NCI-H1105 treated with DMSO at 0.1 percent for 48 hours (cell line): Measurements from ENCODE around the gene ZNF445.
"Not testable (repeated sequence)": the region's sequence is repeated elsewhere in the genome, so short reads cannot be mapped to it uniquely, and the experiment has no call there.

ENCODE experiments used
- DNase-seq: peaks from one replicate; lab custom pipeline; 2025; lab: John Stamatoyannopoulos, UW

Gene ZNF445

DNA sequence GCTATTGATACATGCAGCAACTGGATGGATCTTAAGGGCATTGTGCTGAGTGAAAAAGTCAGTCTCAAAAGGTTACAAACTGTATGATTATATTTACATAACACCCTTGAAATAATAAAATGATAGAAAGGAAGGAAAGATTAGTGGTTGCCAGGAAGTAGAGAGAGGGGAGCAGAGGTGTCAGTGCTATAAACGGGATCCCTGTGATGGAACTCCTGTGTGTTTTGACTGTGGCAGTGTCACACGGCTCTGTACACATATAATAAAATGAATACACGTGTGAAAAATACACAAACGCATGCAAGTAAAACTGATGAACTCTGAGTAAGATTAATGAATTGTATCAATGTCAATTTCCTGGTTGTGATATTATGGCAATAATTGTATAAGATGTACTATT lies 78.6 kb downstream of the ZNF445 start:
- no peak for DNase-seq

DNA sequence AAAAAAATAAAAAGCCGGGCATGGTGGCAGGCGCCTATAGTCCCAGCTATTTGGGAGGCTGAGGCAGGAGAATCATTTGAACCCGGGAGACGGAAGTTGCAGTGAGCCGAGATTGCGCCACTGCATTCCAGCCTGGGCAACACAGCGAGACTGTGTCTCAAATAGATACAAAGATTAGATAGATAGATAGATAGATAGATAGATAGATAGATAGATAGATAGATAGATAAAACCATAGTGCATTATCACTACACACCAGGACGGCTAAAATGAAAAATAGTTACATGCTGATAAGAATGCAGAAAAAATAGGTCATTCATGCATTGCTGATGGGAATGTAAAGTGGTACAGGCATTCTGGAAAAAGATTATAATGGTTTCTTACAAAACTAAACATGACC lies 79.2 kb downstream of the ZNF445 start:
- not testable (repeated sequence) for DNase-seq

DNA sequence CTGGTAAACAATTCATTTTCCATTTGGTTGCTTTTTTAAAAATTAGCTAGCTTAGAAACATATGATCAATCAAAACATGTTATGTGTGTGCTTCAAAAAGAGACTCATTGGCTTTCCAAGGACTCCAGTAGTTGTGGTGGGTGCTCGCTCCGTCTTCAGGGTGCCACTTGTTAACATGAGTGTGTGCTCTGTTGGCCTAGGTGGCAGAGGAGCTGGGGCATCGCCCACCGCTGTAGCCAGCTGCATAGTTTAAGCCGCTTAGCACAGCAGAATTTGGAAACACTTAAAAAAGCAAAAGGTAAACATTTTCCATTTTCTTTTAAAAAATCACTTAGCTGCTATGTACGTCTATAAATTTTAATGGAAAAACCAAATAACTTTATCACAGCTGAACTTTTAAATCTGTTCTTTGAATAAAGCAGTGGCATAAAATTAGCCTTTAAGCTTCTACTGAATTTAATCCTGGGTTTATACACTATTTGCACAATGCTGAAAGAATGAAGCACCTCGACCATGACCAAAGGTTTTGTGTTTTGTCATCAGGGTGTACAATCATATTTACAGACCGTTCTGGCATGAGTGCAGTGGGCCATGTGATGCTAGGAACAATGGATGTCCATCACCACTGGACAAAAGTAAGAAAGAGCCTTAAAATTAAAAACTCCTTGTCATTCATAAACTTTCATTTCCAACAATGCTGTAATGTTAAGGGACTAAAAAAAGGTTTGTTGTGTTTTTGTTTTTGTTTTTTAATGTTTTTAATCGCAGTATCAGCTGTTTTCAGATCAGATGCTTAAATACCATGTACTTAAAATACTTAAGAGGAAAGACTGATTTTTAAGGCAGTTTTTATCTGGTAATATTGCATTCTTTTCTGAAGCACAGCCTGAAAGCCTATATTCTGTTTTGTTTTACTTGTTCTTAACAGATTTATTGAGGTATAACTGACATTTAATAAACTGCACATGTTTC lies 81.0 kb downstream of the ZNF445 start:
- no peak for DNase-seq

DNA sequence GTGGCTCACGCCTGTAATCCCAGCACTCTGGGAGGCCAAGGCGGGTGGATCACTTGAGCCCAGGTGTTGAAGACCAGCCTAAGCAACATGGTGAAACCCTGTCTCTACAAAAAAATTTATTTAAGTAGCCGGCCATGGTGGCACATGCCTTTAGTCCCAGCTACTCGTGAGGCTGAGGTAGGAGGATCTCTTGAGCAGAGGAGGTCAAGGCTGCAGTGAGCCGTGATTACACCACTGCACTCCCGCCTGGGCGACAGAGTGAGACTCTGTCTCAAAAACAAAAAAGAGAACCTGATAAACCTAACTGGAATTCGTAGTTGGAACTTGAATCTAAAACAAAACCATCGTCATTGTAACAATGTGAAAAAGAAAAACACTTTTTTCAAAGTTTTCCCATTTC lies 81.8 kb downstream of the ZNF445 start:
- DNase-seq = no peak

DNA sequence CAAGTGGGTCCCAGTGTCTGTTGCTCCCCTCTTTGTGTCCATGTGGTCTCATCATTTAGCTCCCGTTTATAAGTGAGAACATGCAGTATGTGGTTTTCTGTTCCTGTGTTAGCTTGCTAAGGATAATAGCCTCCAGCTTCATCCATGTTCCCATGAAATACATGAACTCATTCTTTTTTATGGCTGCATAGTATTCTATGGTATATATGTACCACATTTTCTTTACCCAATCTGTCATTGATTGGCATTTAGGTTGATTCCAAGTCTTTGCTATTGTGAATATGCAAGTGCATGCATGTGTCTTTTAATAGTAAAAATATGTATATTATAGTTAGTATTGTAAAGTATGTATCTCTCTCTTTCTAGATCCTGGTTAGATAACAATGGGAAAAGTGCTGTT lies 85.0 kb downstream of the ZNF445 start:
- no peak for DNase-seq

DNA sequence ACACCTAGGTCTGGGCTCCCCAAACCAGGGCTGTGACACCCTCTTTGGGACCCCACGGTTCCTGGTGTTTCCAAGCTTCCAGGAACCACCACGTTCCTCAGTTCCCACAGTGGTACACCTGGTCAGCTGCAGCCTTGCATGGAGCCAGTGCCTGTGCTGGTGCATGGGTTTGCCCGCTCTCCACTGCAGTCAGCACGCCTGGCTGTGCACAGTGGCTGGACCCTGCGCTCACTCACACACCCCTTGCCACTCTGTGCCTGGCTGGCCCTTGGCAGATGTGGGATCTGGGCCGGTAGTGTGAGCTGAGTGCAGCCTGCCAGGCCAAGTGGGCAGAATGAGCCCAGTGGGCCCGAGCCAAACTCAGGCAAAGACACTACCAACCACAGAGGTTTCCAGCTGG lies 90.1 kb downstream of the ZNF445 start:
- no peak for DNase-seq
